Liver (tissue), 3 donors: ENCODE measurements around the gene TSEN2.

Experiments
- EGR1 ChIP-seq, 2 donors: IDR thresholded peaks; 2 replicates each; pipeline ENCODE4 v1.6.1; 2016 to 2018; ENCODE audit warnings: antibody characterized with exemption in 2 of 2, low read depth in 2 of 2
- GABPA ChIP-seq, 2 donors: IDR thresholded peaks in 1 of 2; conservative IDR thresholded peaks in 1 of 2; 2 replicates each; pipeline ENCODE4 v1.6.1; 2016; ENCODE audit warnings: antibody characterized with exemption in 2 of 2, mild to moderate bottlenecking in 1 of 2, moderate library complexity in 1 of 2
- JUND ChIP-seq, 2 donors: IDR thresholded peaks; 2 replicates each; pipeline ENCODE4 v1.6.1; 2016; ENCODE audit warnings: antibody characterized with exemption in 2 of 2
- RAD21 ChIP-seq, 2 donors: IDR thresholded peaks; 2 replicates each; pipeline ENCODE4 v1.6.1; 2016; ENCODE audit warnings: antibody characterized with exemption in 2 of 2, mild to moderate bottlenecking in 2 of 2
- SP1 ChIP-seq: IDR thresholded peaks from 2 replicates; pipeline ENCODE4 v1.6.1; 2018; ENCODE audit warnings: antibody characterized with exemption, mild to moderate bottlenecking
- TAF1 ChIP-seq: conservative IDR thresholded peaks from 2 replicates; pipeline ENCODE4 v1.6.1; 2016; ENCODE audit warnings: antibody characterized with exemption, mild to moderate bottlenecking
- TF ChIP-seq, protein P1 (sequence below): fragments of 150-350 bp; IDR thresholded peaks from 2 replicates; pipeline ENCODE4 v1.5.1; 2017; ENCODE audit warnings: improper control_type of control experiment, low read depth, low read length; ENCODE audit not compliant: missing input control
- TF ChIP-seq, protein P2 (sequence below): IDR thresholded peaks from 2 replicates; pipeline ENCODE4 v1.6.1; 2016; ENCODE audit warnings: antibody characterized with exemption
- TF ChIP-seq, protein P3 (sequence below): IDR thresholded peaks from 2 replicates; pipeline ENCODE4 v1.6.1; 2016; ENCODE audit warnings: antibody characterized with exemption
- donor health status: healthy.
- donor health status: healthy.

DNA sequence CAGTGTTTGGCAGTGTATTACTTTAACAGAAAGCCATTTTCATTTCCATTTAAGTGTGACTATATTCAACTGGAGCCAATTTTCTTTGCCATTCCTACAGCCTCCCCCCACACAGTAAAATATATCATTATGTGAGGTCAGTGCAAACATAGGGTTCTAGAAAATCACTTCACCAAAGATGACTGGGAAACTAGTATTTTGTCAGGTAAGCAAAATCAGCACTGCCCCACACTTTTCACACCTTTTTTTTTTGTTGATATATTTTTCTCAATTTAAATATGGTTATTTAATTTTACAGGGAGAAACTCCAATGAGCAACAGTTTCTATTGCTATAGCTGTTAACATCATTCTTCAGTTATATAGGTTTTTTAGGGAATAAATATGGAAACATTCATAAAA, 31.4 kb downstream of the TSEN2 start:
- TF ChIP-seq, protein P1, sequence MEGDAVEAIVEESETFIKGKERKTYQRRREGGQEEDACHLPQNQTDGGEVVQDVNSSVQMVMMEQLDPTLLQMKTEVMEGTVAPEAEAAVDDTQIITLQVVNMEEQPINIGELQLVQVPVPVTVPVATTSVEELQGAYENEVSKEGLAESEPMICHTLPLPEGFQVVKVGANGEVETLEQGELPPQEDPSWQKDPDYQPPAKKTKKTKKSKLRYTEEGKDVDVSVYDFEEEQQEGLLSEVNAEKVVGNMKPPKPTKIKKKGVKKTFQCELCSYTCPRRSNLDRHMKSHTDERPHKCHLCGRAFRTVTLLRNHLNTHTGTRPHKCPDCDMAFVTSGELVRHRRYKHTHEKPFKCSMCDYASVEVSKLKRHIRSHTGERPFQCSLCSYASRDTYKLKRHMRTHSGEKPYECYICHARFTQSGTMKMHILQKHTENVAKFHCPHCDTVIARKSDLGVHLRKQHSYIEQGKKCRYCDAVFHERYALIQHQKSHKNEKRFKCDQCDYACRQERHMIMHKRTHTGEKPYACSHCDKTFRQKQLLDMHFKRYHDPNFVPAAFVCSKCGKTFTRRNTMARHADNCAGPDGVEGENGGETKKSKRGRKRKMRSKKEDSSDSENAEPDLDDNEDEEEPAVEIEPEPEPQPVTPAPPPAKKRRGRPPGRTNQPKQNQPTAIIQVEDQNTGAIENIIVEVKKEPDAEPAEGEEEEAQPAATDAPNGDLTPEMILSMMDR, result no peak
- no peak for TF ChIP-seq JUND (IDR thresholded peaks at IDR 0.05)
- TF ChIP-seq, protein P2, sequence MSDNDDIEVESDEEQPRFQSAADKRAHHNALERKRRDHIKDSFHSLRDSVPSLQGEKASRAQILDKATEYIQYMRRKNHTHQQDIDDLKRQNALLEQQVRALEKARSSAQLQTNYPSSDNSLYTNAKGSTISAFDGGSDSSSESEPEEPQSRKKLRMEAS, result no peak
- TF ChIP-seq SP1, result no peak
- TF ChIP-seq, protein P3, sequence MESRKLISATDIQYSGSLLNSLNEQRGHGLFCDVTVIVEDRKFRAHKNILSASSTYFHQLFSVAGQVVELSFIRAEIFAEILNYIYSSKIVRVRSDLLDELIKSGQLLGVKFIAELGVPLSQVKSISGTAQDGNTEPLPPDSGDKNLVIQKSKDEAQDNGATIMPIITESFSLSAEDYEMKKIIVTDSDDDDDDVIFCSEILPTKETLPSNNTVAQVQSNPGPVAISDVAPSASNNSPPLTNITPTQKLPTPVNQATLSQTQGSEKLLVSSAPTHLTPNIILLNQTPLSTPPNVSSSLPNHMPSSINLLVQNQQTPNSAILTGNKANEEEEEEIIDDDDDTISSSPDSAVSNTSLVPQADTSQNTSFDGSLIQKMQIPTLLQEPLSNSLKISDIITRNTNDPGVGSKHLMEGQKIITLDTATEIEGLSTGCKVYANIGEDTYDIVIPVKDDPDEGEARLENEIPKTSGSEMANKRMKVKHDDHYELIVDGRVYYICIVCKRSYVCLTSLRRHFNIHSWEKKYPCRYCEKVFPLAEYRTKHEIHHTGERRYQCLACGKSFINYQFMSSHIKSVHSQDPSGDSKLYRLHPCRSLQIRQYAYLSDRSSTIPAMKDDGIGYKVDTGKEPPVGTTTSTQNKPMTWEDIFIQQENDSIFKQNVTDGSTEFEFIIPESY, result no peak
- no peak for TF ChIP-seq GABPA (IDR thresholded peaks at IDR 0.05 in 1 of 2, conservative IDR thresholded peaks at IDR 0.05 in 1 of 2)
- no peak for TF ChIP-seq RAD21 (IDR thresholded peaks at IDR 0.05)
- no peak for TF ChIP-seq TAF1
- TF ChIP-seq EGR1 (IDR thresholded peaks at IDR 0.05; ENCODE audit: low read depth in 2 of 2), result no peak
